CD4-positive, alpha-beta T cell treated with Interleukin-21 for 1 hour (primary cell): ENCODE results near the gene PAX7.
"Not testable (repeated sequence)": the region's sequence is repeated elsewhere in the genome, so short reads cannot be mapped to it uniquely, and the experiment has no call there.

Source experiments
- DNase-seq: peaks from one replicate; pipeline ENCODE4 v3.0.0-alpha.2; 2020

The PAX7 gene

GRCh38 chr1:18630511-18631495 lies at the start of gene PAX7:
Gene PAX7 (plus strand): TSS chr1:18630846. CDS start chr1:18631604, 758 bp downstream.
- no peak for DNase-seq

- no peak for DNase-seq
Measured at GRCh38 chr1:18581420-18581880, 49.2 kb upstream of the PAX7 start.

- no peak for DNase-seq
Measured at GRCh38 chr1:18582890-18583289, 47.8 kb upstream of the PAX7 start.

GRCh38 chr1:18583326-18583941 lies 47.2 kb upstream of the PAX7 start:
- DNase-seq: no peak

- not testable (repeated sequence) for DNase-seq
Measured at GRCh38 chr1:18586016-18586415, 44.6 kb upstream of the PAX7 start.

GRCh38 chr1:18588093-18588492 lies 42.6 kb upstream of the PAX7 start:
- DNase-seq: no peak

- DNase-seq: no peak
Measured at GRCh38 chr1:18592368-18592767, 38.3 kb upstream of the PAX7 start.

GRCh38 chr1:18597160-18598042 lies 33.2 kb upstream of the PAX7 start:
- peak; percentile 31 for DNase-seq

GRCh38 chr1:18599086-18599485 lies 31.6 kb upstream of the PAX7 start:
- DNase-seq: no peak

GRCh38 chr1:18599704-18600103 lies 30.9 kb upstream of the PAX7 start:
- DNase-seq: no peak

GRCh38 chr1:18602533-18603211 lies 28.0 kb upstream of the PAX7 start:
- DNase-seq: no peak

GRCh38 chr1:18603212-18603852 lies 27.3 kb upstream of the PAX7 start:
- no peak for DNase-seq

- no peak for DNase-seq
Measured at GRCh38 chr1:18606443-18607288, 24.0 kb upstream of the PAX7 start.

- DNase-seq: no peak
Measured at GRCh38 chr1:18607289-18607760, 23.3 kb upstream of the PAX7 start.

GRCh38 chr1:18608534-18608933 lies 22.1 kb upstream of the PAX7 start:
- no peak for DNase-seq

- DNase-seq: no peak
Measured at GRCh38 chr1:18611311-18611710, 19.3 kb upstream of the PAX7 start.

- no peak for DNase-seq
Measured at GRCh38 chr1:18612073-18612472, 18.6 kb upstream of the PAX7 start.

- DNase-seq: no peak
Measured at GRCh38 chr1:18614069-18614735, 16.4 kb upstream of the PAX7 start.

- DNase-seq: no peak
Measured at GRCh38 chr1:18618546-18619466, 11.8 kb upstream of the PAX7 start.
